OCI-M2 (cell line): ENCODE data around the gene CHTOP.
"Not testable (repeated sequence)": the region's sequence is repeated elsewhere in the genome, so short reads cannot be mapped to it uniquely, and the experiment has no call there.

Experiments used
- DNase-seq: peaks from one replicate; lab custom pipeline; 2025; ENCODE audit not compliant: unreplicated experiment; lab: John Stamatoyannopoulos, UW

The CHTOP gene, protein sequence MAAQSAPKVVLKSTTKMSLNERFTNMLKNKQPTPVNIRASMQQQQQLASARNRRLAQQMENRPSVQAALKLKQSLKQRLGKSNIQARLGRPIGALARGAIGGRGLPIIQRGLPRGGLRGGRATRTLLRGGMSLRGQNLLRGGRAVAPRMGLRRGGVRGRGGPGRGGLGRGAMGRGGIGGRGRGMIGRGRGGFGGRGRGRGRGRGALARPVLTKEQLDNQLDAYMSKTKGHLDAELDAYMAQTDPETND

DNA sequence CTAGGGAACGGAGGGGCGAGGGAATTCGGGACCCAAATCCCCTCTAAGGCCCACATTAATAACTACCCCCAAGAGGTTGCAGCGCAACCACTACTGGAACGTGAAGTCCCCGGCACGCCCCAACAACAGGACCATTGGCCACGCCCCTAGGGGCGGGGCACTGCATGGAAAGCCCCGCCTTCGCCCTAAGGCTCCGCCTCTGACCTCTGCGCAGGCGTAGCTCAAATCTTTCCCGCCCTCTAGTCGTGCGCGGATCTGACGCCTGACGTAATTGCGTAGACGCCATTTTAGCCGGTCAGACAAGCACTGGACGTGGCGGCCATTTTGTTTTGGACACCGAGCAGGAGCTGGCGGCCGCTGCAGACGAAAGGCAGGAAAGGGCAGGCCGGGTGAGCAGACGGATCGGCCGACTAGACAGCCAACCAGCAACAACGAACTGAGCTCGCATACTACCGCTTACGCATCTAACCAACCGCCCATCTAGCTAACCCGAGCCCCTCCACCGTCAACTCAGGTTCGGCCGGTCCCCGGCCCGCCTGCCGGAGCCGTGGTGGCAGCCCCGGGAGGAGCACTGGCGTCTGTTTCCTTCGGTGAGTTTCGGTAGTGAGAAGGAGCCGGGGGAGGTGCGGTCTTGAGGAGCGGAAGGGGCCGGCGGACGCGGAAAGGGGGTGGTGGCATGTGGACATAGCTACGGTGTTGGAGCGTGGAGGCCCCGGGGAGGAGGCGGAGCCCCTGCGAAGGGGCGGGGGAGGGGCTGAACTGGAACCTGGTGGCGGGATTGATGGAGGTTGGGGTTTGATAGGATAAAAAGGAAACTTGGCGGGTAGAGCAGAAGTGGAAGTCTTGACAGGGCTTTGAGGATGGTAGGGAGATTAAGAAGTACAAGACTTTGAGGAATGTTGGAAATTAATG, at the start of gene CHTOP:
Gene CHTOP (plus strand): TSS at position 313 of the 912 bp plus-strand sequence. CDS start 2,523 bp downstream, outside the sequence.
- DNase-seq, result peak; percentile 91

DNA sequence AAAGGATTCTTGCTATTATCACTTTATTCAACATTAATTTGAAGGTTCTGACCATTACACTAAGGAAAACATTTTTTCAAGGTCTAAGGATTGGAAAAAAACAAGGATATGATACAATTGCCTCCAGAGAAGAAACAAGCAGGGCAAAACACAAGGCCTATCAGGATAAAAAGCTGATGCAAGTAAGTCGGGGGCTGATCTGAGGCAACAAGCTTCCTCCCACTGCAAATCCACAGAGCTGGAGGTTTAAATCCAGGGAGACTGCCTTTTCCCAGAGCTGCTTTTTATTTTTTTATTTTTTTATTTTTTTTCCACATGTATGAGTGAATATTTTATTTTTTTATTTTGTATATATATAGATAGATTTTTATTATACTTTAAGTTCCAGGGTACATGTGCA, 48.9 kb upstream of the CHTOP start:
- no peak for DNase-seq

DNA sequence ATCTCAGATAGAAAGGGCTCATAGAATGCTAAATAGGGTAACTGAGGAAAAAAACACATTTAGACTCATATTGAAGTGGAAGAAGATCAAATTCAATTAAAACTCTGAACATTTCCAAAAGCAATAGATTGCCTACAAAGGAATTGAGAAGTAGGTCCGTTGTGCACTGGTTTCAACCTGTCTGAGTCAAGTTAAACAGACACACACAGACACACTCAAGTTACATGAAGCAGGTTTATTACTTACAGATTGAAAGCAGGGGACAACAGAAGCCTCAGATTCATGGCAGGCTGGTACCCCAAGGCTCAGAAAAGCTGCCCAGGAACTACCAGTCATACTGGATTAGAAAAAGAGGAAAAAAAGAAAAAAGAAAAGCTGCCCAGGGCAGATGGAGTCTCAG, 47.5 kb upstream of the CHTOP start:
- no peak for DNase-seq

DNA sequence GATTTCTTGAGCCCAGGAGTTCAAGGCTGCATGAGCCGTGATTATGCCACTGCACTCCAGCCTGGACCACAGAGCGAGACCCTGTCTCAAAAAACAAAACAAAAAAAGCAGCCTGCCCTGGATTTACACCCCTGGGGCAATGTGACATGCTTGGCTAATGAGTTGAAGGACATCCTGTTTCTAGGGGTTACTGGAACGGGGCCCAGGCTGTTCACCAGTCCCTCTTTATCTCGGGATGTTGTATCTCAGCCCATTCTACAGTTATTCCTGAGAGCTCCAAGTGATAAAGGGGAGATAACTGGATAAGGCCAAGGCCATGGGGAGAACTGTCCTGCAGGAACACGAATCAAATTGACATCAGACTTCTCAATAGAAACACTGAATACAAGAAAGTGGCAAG, 46.6 kb upstream of the CHTOP start:
- no peak for DNase-seq

DNA sequence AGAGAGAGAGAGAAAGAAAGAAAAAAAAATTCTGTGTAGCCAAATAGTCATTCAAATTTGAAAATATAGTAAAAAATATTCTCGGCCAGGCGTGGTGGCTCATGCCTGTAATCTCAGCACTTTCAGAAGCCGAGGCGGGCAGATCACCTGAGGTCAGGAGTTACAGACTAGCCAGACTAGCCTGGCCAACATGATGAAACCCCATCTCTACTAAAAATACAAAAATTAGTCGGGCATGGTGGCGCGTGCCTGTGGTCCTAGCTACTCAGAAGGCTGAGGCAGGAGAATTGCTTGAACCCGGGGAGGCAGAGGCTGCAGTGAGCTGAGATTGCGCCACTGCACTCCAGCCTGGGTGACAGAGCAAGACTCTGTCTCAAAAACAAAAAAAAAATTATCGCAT, 45.8 kb upstream of the CHTOP start:
- DNase-seq, result not testable (repeated sequence)

DNA sequence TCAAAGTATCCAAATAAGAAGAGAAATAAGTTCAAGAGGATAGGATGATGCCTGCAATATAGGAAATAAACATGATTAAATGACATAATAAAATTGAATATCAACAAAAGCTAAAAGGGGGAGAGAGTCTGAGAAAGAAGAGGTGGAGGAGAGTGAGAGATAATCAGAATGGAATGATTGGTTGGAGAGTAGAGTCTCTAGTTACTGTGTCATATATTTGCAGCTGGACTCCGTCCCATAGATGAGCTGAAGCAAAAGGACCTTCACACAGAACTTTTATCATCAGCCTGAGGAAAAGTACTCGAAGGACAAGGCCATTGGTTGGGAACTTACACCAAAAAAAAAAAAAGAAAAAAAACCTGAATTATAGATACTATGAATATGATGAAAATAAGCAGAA, 45.4 kb upstream of the CHTOP start:
- DNase-seq, result no peak

DNA sequence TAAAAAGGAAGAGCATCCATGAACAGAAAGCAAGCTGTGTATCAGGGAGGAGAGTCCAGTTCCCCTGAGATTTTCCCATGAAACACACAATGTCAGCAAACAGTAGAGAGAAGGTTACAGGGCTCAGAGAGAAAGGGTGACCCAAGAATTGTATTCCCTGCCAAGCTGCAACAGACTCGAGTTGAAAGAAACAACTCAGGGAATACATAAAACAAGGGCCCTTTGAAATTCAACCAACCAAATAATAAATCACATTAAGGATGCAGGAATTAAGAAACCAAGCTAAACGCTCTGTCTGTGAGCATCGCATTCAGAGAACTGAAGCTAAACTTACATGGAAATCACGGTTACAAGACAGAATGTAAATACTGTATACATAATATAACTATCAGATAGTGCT, 41.1 kb upstream of the CHTOP start:
- no peak for DNase-seq

DNA sequence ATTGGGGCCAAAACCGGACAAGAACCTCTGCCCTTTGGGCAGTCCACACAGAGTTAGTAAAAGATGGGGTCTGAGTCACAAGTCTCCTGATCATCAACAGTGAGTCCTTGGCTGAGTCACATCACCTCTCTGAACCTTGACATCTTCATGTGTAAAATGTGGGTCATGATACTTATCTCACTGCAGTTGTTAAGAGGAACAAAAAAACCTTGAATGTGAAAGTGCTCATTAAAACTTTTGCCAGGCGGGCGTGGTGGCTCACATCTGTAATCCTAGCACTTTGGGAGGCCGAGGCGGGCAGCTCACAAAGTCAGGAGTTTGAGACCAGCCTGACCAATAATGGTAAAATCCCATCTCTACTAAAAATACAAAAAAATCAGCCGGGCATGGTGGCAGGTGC, 36.7 kb upstream of the CHTOP start:
- DNase-seq, result no peak

DNA sequence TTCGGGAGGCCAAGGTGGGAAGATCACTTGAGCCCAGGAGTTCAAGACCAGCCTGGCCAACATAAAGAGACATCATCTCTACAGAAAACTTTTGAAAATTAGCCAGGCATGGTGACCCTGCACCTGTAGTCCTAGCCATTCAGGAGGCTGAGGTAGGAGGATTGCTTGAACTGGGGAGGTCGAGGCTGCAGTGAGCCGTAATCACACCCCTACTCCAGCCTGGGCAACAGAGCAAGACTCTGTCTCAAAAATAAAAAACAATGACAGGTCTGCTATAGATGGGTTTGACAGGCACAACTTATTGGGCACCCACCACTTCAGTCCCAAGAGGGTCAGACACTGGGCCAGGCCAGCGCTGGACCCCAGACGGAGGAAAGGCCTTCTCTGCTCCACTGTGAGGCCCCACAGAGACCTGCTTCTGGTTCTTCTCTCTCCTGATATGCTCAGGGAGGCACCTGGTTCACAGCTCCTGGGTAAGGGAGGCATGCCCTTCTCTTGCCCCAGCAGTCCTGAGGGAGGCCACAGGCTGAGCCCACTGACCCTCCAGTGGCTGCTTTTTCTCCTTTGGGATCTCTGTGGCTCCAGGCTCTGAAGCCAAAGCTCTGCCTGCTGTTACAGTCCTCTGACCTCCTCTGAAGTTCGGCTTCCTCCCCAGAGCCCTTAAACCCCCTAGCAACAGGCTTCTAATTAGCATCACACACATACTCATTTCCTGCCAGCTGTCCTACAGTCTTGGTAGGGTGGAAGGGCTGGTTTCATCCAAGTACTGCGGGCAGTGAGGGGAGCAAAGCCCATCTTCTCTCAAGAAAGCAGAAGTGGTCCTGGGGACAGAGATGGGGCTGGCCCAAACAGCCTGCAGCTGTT, 35.3 kb upstream of the CHTOP start:
- no peak for DNase-seq

DNA sequence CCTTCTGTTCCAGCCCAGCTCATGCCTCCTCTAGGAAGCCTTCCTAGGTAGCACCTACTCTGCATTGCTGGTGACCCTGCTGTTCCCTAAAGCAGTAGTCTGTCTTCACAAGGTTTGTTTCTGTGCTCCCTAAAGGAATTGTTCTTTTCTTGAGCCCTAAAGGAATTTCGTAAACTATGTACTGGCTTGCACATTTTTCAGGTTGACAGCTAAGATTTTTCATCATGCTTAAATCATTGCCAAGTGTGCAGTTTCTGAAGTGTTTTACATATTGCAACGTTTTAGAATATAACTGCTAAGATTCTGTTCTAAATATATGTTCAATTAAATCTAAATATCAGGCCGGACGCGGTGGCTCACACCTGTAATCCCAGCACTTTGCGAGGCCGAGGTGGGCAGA, 34.0 kb upstream of the CHTOP start:
- no peak for DNase-seq

DNA sequence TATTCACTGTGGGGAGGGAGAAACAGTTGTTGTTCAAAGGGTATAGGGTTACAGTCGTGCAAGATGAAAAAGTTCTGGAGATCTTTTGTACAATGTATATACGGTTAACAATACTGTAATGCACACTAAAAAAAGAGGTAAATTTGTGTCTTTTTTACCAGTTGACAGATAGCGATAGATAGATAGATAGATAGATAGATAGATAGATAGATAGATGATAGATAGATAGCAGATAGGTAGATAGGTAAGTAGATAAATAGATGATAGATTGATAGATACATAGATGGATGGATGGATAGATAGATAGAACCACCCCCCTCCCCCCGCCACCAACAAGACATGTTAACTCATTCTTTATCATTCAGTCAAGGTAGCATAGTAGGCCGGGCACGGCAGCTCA, 31.1 kb upstream of the CHTOP start:
- DNase-seq, result no peak

DNA sequence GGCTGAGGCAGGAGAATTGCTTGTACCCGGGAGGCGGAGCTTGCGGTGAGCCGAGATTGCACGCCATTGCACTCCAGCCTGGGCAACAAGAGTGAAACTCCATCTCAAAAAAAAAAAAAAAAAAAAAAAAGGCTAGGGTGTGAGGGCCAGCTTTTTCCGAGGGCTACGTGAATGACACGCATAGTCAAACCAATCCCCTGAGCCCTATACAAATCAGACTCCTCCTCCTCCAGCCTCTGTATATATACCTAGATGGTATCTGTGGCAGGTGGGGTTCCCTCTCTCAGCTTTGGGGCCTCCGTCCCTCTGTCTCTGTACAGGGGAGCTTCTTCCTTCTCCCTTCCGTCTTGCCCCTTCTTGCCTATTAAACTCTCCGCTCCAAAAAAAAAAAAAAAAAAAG, 27.7 kb upstream of the CHTOP start:
- DNase-seq, result no peak

DNA sequence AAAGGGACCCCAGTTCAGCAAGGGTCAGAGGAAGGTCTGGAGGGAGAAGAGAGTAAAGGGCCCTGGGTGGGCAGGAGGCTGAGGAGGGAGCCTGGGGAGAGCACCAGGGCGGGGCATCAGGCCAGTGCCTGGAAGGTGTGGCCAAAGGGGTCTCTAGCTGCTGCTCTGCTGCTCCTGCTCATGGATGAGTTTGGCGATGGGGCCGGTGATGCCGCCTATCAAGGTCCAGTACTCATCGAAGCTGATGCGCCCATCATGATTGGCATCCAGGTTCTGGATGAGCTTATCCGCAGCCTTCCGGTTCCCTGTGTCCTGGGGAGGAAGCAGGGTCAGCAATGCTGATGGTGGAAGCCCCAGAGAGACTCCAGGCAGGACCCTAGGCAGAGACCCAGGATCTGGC, 26.5 kb upstream of the CHTOP start:
- no peak for DNase-seq

DNA sequence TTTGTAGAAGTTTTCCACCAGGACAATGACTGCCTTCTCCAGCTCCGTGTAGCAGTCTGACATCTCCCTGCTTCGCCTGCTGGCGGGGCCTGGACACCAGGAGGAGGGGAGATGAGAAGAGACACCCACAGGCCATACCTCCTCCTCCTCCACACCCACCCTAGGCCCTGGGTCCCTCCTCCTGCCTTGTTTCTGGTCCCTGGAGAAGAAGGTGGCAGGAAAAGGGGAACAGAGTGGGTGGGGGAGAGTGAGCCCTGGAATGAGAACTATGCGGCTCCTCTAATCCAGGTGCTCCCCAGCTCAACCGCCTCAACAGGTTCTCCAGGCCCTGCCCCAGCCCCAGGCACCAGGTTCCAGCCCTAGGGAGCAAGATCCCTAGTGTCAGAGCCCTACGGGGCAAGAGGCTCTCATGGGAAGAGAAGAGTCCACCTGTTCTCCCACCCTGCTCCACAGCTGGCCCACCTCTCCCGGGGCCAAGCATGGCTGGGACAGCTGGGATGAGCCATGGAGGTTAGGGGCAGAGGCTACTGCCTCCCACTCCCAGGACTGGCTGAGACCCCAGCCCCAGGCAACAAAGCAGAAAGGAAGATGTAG, 25.7 kb upstream of the CHTOP start:
- no peak for DNase-seq

DNA sequence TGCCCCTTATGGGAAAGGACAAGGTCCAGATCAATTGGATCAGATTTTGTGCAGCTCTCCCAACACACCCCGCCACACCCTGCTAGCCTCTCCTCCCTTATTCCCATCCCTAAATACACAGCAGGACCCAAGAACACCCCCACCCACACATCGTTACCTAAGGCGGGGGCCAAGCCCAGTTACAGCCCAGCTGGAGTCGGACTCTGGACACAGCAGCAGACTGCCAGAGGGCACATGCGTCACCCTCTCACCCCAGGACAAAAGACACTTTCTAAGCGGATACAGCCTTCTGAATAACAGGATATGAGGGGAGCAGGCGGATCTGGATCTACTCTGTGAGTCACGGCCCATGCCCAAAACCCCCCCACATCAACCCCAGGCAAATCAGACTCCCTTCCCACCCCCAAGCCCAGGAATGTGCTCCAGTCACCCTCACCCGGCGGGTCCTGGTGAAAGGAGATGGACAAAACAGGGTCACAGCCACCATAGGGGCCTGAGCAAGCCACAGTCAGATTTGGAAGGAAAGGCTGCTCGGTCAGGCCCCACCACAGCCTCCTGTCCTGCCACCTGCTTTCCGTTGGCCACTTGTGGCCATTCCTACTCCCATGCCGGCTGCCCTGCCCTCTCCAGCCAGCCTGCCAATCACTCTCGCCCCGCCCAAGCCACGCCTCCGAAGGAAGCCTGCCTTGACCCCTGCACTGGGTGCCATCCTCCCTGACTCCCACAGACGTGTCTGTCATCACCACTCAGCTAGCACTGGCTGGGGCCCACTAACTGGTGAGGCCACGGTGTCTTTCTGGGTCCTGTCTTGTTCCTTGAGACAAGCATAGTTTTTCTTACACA, 24.9 kb upstream of the CHTOP start:
- DNase-seq, result no peak

DNA sequence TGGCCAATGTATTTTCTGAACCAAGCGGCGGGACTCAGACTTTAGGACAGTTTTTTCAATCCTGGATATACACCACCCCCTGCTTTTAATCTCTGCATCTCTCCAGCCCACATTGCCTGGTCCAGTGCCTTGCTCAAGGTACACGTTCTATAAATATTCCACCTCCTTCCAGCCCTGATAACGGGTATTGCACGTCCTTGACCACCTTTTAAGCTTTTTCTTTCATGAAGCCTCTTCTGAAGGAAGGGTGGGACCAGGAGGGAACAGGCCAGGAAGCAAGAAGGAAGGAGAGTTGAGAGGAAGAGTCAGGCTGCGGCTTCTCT, 24.3 kb upstream of the CHTOP start:
- DNase-seq, result no peak

DNA sequence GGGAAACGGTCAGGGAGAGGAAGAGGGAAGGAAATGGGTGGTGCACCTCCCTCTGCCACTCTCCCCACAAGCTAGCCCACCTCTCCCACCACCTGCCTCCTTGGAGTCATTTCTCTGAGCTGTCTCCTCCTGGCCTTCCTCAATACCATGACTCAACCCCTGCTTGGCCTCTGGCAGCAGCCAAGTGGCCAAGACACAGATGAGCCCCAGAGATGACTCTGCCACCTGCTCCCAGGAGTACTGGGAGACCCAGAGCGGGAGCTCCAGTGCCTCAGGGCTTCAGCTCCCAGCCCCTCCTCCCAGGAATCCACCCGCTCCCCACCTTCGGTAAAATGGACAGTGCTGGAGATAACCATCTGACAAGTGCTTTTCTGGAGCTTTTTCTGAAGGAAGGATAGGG, 23.5 kb upstream of the CHTOP start:
- no peak for DNase-seq

DNA sequence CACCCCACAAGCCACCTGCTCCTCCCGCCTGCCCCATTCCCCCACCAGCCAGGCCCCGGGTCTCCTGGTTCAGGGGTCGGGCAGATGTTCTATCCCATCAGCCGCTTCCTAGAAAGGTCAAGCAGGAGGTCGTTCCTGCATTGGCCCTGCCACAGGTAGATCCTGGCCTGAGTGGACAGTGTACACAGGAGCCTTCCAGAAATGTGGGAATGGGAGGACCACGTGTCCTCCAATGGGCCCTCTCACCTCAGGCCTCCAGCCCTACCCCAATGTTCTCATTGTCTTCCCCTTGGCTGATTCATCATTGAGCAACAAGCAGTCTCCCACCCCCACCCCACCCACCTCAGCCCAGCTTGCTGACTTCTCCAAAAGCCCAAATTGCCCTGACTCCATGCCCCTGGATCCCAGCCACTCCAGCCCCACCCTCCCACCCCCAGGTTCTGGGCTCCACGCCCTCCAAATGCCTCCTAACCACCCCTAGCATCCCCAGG, 23.0 kb upstream of the CHTOP start:
- no peak for DNase-seq

DNA sequence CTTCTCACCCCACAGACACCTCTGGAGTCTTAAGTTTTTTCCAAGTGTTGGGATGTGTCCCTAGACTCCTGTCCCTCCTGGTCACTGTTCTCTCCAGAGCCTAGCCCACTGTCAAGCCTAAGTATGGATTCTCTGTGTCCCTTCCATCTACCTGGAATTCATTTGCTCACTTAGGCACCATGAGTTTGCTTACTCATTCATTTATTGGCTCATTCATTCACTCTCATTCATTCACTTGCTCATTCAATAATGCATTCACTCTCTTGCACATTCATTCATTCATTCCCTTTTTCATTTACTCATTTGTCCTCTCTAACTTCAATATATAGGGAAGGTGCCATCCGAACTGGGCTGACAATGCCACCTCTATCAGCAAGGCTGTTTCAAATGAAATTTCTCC, 22.5 kb upstream of the CHTOP start:
- DNase-seq, result no peak

DNA sequence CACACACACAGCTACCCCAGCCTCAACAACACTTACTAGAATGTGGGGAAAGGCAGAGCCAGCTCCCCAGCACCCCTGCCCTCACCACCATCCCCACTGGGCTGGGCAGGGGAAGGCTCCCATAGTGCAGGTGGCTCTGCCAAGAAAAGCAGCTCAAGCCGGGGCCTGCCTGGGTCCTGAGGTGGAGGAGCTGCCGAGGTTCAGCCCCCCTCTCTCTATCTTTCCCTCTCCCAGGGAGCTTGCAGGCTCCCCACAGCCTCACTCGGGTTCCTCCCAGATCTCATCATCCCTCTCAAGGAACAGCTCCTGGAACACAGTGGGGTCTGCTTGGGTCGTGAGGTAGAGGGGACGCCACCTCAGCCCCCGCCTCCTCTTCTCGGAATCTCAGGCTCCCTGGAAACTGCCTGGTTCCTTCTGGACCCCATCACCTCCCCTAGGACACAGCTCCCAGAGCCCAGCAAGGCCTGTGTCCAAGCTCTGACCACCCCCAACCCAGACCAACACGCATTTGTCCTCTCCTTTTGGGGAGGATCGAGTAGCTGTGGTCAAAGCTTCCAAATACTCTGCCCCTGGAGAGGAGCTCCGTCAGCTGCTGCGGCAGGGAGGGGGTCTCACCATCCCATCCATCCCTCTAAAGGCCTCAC, 21.6 kb upstream of the CHTOP start:
- no peak for DNase-seq
